ENCODE measurements around the gene MYH6. TPM values are rescaled to one million over a fixed set of nuclear protein-coding genes. Genes with fewer than 3 reads are reported as not detected.
"Not testable (repeated sequence)": the region's sequence is repeated elsewhere in the genome, so short reads cannot be mapped to it uniquely, and the experiment has no call there.

MYH6 gene
- total and polyA plus RNA-seq, 2 donors (not counting 1 experiment from before 2014, with no cell fraction given) = not detected

DNA sequence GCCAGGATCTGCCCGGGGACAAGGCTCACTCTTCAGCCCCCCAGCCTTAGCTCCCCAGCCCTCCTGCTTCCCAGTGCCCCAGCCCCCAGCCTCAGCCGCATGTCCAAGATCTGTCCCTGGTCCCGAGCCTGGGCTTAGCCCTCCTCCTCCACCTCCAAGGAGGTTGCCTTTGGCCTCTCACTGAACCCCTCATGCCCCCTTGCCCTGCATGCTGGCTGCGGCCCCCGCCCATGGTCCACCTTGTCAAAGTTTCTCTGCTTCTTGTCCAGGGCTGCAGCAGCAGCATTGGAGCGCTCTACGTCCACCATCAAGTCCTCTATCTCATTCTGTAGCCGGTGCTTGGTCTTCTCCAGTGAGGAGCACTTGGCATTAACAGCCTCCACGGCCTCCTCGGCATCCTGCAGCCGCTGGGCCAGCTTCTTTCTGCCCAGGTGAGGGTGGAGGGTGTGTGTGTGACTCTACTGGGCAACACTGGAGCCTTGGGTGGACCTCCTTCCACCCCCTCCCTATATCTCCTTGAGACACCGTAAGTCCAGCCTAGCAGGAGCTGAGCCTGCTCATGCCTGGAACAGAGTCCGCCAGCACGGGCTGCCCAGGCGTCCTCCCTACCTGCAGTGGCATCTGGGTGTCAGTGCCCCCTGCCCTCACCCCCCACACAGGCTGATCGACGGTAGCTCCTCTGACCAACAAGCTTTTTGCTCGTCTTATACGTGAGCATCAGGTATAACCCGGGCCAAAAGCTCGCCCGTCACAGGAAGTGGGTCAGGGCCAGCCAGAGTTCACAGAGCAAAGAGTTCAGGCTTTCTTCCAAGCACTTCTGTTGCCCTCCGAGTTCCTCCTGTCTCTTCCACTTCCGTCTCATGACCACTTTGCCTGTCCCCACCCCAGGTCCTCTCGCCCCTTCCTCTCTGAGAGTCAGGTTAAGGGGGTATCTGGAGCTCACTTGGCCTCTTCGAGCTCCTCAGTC, 19.9 kb downstream of the MYH6 start:
- no peak overlapping the region for H3K4me3 ChIP-seq (ENCODE audit: control extremely low read depth in 1 of 5, extremely low read depth in 1 of 5, insufficient read depth in 1 of 5, low read depth in 2 of 5, low read length in 4 of 5)
- Mint-ChIP-seq H3K4me1 (no peaks in the 10 kb centered on the region), H3K27me3 (peaks cover 27% of the 10 kb centered on the region)

DNA sequence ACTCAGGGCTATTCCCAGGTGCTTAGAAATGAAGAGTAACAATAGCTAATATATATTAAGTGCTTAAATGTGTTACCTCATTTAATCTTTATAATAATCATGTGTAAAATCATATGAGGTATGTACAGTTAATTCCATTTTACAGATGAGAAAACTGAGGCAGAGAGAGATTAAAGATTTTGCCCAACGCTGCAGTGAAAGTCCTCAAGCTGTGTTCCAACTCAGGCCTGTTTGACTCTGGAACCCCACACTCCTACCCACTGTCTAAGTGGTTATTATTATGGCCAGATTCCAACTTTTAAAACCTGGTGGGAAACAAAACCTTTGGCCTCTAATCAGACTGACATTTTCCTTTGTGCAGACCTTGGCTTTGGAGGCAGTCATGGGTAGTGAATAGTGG, 21.1 kb downstream of the MYH6 start:
- Histone ChIP-seq H3K27me3 (replicated peaks in 1 of 4; ENCODE audit: control extremely low read depth in 1 of 4, control insufficient read depth in 3 of 4, insufficient read depth in 4 of 4, low read length in 3 of 4) (peaks cover 0 to 16% (median 0%) of the 10 kb centered on the region in 4 experiments), H2AFZ (ENCODE audit: insufficient read depth, low read depth, low read length, poor library complexity, severe bottlenecking) (no peak overlapping the region), H3K9ac (ENCODE audit: low read length) (no peak overlapping the region), H3K9me3 (ENCODE audit: control extremely low read depth in 1 of 3, control insufficient read depth in 2 of 3, insufficient read depth in 1 of 3, low read length in 2 of 3) (no peaks in the 10 kb centered on the region), H3K27ac (ENCODE audit: low read length in 2 of 2) (no peak overlapping the region), H3K36me3 (replicated peaks in 1 of 2; ENCODE audit: control extremely low read depth in 1 of 2, control insufficient read depth in 1 of 2, extremely low read depth in 1 of 2, insufficient read depth in 2 of 2, low read length in 1 of 2) (no peaks in the 10 kb centered on the region), H3K4me1 (ENCODE audit: control insufficient read depth in 2 of 2, insufficient read depth in 2 of 2, low read length in 2 of 2) (no peaks in the 10 kb centered on the region), H3K4me2 (replicated peaks; ENCODE audit: low read depth, low read length, poor library complexity, severe bottlenecking) (no peak overlapping the region), H4K20me1 (ENCODE audit: control insufficient read depth, insufficient read depth, low read length, poor library complexity, severe bottlenecking) (no peaks in the 10 kb centered on the region), H3K4me3 (ENCODE audit: control extremely low read depth in 1 of 5, extremely low read depth in 1 of 5, insufficient read depth in 1 of 5, low read depth in 2 of 5, low read length in 4 of 5) (no peak overlapping the region), H3K79me2 (ENCODE audit: control insufficient read depth, insufficient read depth, low read length) (no peaks in the 10 kb centered on the region)
- no CpG with 5 or more reads among the region's 1 CpG for WGBS (ENCODE audit: insufficient coverage)
- DNase-seq (no peak), ATAC-seq (ENCODE audit: low read depth) (no peak)
- Mint-ChIP-seq H3K4me1 (no peaks in the 10 kb centered on the region), H3K27me3 (peaks cover 31% of the 10 kb centered on the region), H3K27ac (no peak overlapping the region), H3K9me3 (ENCODE audit: insufficient read depth) (no peaks in the 10 kb centered on the region), H3K4me3 (no peak overlapping the region)
- ChIA-PET CTCF (no interaction called here), POLR2A (no interaction called here)
- intact Hi-C loops (cut with micrococcal nuclease) = no loop called here
- TF ChIP-seq EZH2 (IDR thresholded peaks at IDR 0.05; ENCODE audit: borderline replicate concordance, insufficient read depth, low read depth, low read length, poor library complexity, severe bottlenecking) = no peak
- TF ChIP-seq, protein P1, sequence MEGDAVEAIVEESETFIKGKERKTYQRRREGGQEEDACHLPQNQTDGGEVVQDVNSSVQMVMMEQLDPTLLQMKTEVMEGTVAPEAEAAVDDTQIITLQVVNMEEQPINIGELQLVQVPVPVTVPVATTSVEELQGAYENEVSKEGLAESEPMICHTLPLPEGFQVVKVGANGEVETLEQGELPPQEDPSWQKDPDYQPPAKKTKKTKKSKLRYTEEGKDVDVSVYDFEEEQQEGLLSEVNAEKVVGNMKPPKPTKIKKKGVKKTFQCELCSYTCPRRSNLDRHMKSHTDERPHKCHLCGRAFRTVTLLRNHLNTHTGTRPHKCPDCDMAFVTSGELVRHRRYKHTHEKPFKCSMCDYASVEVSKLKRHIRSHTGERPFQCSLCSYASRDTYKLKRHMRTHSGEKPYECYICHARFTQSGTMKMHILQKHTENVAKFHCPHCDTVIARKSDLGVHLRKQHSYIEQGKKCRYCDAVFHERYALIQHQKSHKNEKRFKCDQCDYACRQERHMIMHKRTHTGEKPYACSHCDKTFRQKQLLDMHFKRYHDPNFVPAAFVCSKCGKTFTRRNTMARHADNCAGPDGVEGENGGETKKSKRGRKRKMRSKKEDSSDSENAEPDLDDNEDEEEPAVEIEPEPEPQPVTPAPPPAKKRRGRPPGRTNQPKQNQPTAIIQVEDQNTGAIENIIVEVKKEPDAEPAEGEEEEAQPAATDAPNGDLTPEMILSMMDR (IDR thresholded peaks at IDR 0.05) = no peak

More for the DNA sequence above, 19.9 kb downstream of the MYH6 start:
- Histone ChIP-seq H2AFZ (ENCODE audit: insufficient read depth, low read depth, low read length, poor library complexity, severe bottlenecking) (no peak overlapping the region), H3K27ac (ENCODE audit: low read length in 2 of 2) (no peak overlapping the region), H3K36me3 (replicated peaks in 1 of 2; ENCODE audit: control extremely low read depth in 1 of 2, control insufficient read depth in 1 of 2, extremely low read depth in 1 of 2, insufficient read depth in 2 of 2, low read length in 1 of 2) (no peaks in the 10 kb centered on the region), H3K9me3 (ENCODE audit: control extremely low read depth in 1 of 3, control insufficient read depth in 2 of 3, insufficient read depth in 1 of 3, low read length in 2 of 3) (no peaks in the 10 kb centered on the region), H3K4me1 (ENCODE audit: control insufficient read depth in 2 of 2, insufficient read depth in 2 of 2, low read length in 2 of 2) (no peaks in the 10 kb centered on the region), H3K4me2 (replicated peaks; ENCODE audit: low read depth, low read length, poor library complexity, severe bottlenecking) (no peak overlapping the region), H3K27me3 (replicated peaks in 1 of 4; ENCODE audit: control extremely low read depth in 1 of 4, control insufficient read depth in 3 of 4, insufficient read depth in 4 of 4, low read length in 3 of 4) (peaks cover 0 to 12% (median 0%) of the 10 kb centered on the region in 4 experiments), H4K20me1 (ENCODE audit: control insufficient read depth, insufficient read depth, low read length, poor library complexity, severe bottlenecking) (no peaks in the 10 kb centered on the region), H3K79me2 (ENCODE audit: control insufficient read depth, insufficient read depth, low read length) (no peaks in the 10 kb centered on the region), H3K9ac (ENCODE audit: low read length) (no peak overlapping the region)
- intact Hi-C loops (cut with micrococcal nuclease) = no loop called here
- no peaks in the 10 kb centered on the region for H3K9me3 Mint-ChIP-seq (ENCODE audit: insufficient read depth)
- 82% methylated on average over 18 of the region's 26 CpGs for whole genome bisulfite sequencing (ENCODE audit: insufficient coverage)
- TF ChIP-seq, protein P1 (IDR thresholded peaks at IDR 0.05) = no peak
- TF ChIP-seq EZH2 (IDR thresholded peaks at IDR 0.05; ENCODE audit: borderline replicate concordance, insufficient read depth, low read depth, low read length, poor library complexity, severe bottlenecking) = no peak
- H3K4me3 Mint-ChIP-seq = no peak overlapping the region
- ChIA-PET POLR2A (no interaction called here), CTCF (interaction anchor here (2.6 kb wide), 1 partner anchor 9 kb away, joined by 13 read pairs; no protein-coding TSS in a partner anchor)
- DNase-seq (no peak), ATAC-seq (ENCODE audit: low read depth) (no peak)
- H3K27ac Mint-ChIP-seq = no peak overlapping the region

DNA sequence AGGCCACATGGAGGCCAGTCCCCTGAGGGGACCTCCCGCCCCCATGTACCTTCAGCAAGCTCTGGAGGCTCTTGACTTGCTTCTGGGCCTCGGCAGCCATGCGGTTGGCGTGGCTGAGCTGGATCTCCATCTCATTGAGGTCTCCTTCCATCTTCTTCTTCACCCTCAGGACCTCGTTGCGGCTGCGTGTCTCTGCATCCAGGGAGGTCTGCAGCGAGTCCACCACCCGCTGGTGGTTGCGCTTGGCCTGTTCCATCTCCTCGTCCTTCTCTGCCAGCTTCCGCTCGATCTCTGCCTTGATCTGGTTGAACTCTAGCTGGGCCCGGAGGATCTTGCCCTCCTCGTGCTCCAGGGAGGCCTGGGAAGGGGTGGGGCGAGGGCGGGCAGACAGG, 21.8 kb downstream of the MYH6 start:
- H3K4me2 ChIP-seq (replicated peaks; ENCODE audit: low read depth, low read length, poor library complexity, severe bottlenecking); H3K4me3 Mint-ChIP-seq; intact Hi-C loops (cut with micrococcal nuclease); H3K9me3 Mint-ChIP-seq (ENCODE audit: insufficient read depth); H3K4me3 ChIP-seq (ENCODE audit: control extremely low read depth in 1 of 5, extremely low read depth in 1 of 5, insufficient read depth in 1 of 5, low read depth in 2 of 5, low read length in 4 of 5); DNase-seq; H3K4me1 Mint-ChIP-seq; ATAC-seq (ENCODE audit: low read depth); H3K4me1 ChIP-seq (ENCODE audit: control insufficient read depth in 2 of 2, insufficient read depth in 2 of 2, low read length in 2 of 2); H4K20me1 ChIP-seq (ENCODE audit: control insufficient read depth, insufficient read depth, low read length, poor library complexity, severe bottlenecking); H3K79me2 ChIP-seq (ENCODE audit: control insufficient read depth, insufficient read depth, low read length); H3K36me3 ChIP-seq (replicated peaks in 1 of 2; ENCODE audit: control extremely low read depth in 1 of 2, control insufficient read depth in 1 of 2, extremely low read depth in 1 of 2, insufficient read depth in 2 of 2, low read length in 1 of 2); H3K27ac Mint-ChIP-seq; H3K9ac ChIP-seq (ENCODE audit: low read length); H2AFZ ChIP-seq (ENCODE audit: insufficient read depth, low read depth, low read length, poor library complexity, severe bottlenecking); CTCF ChIA-PET; POLR2A ChIA-PET; H3K27ac ChIP-seq (ENCODE audit: low read length in 2 of 2); H3K9me3 ChIP-seq (ENCODE audit: control extremely low read depth in 1 of 3, control insufficient read depth in 2 of 3, insufficient read depth in 1 of 3, low read length in 2 of 3): not testable (repeated sequence)
- peaks cover 35% of the 10 kb centered on the region for H3K27me3 Mint-ChIP-seq
- H3K27me3 ChIP-seq (replicated peaks in 1 of 4; ENCODE audit: control extremely low read depth in 1 of 4, control insufficient read depth in 3 of 4, insufficient read depth in 4 of 4, low read length in 3 of 4) = peaks cover 0 to 15% (median 0%) of the 10 kb centered on the region in 4 experiments
- WGBS (ENCODE audit: insufficient coverage) = 79% methylated on average over 11 of the region's 17 CpGs
